Measurements from ENCODE around the gene PILRA.
"Not testable (repeated sequence)": the region's sequence is repeated elsewhere in the genome, so short reads cannot be mapped to it uniquely, and the experiment has no call there.

Gene PILRA

GRCh38 chr7:100373261-100373831, at the start of gene PILRA:
Gene PILRA, plus strand, starts transcription at chr7:100373487. Its CDS starts 170 bp downstream, at chr7:100373657.
- no peak for ATAC-seq
- peaks cover 36% of the 10 kb centered on the region for H3K4me1 Mint-ChIP-seq
- H3K4me3 Mint-ChIP-seq, result peak within 1 kb of the TSS; percentile 54
- peaks cover 12% of the 10 kb centered on the region for H3K36me3 Mint-ChIP-seq
- DNase-seq (ENCODE audit: low spot score in 2 of 2), result no peak
- peak within 1 kb of the TSS; percentile 96 for H3K27ac Mint-ChIP-seq
- no peaks in the 10 kb centered on the region for H3K9me3 Mint-ChIP-seq

- DNase-seq (ENCODE audit: low spot score in 2 of 2); H3K4me1 Mint-ChIP-seq; H3K4me3 Mint-ChIP-seq; H3K9me3 Mint-ChIP-seq; ATAC-seq; H3K27ac Mint-ChIP-seq: not testable (repeated sequence)
- peaks cover 87% of the 10 kb centered on the region for H3K36me3 Mint-ChIP-seq
Measured at GRCh38 chr7:100324194-100324593, 49.1 kb upstream of the PILRA start.

GRCh38 chr7:100325671-100326070, 47.6 kb upstream of the PILRA start:
- not testable (repeated sequence) for H3K4me1 Mint-ChIP-seq; ATAC-seq; H3K4me3 Mint-ChIP-seq; H3K9me3 Mint-ChIP-seq; DNase-seq (ENCODE audit: low spot score in 2 of 2); H3K27ac Mint-ChIP-seq
- H3K36me3 Mint-ChIP-seq, result peaks cover 93% of the 10 kb centered on the region

GRCh38 chr7:100326914-100327313, 46.4 kb upstream of the PILRA start:
- H3K36me3 Mint-ChIP-seq, result peaks cover 91% of the 10 kb centered on the region
- not testable (repeated sequence) for DNase-seq (ENCODE audit: low spot score in 2 of 2); H3K9me3 Mint-ChIP-seq; H3K27ac Mint-ChIP-seq; H3K4me1 Mint-ChIP-seq; H3K4me3 Mint-ChIP-seq; ATAC-seq

GRCh38 chr7:100335566-100336466, 37.5 kb upstream of the PILRA start:
- peaks cover 63% of the 10 kb centered on the region for H3K36me3 Mint-ChIP-seq
- ATAC-seq (peak; percentile 98), DNase-seq (ENCODE audit: low spot score in 2 of 2) (peak; percentile 80 to 94)
- peak overlapping the region; percentile 94 for H3K27ac Mint-ChIP-seq
- H3K9me3 Mint-ChIP-seq, H3K4me1 Mint-ChIP-seq: not testable (repeated sequence)
- H3K4me3 Mint-ChIP-seq, result peak overlapping the region; percentile 88

GRCh38 chr7:100338083-100338696, 35.1 kb upstream of the PILRA start:
- not testable (repeated sequence) for H3K9me3 Mint-ChIP-seq; DNase-seq (ENCODE audit: low spot score in 2 of 2); ATAC-seq; H3K27ac Mint-ChIP-seq
- H3K4me3 Mint-ChIP-seq, result peak overlapping the region; percentile 88
- H3K36me3 Mint-ChIP-seq, result peaks cover 74% of the 10 kb centered on the region
- peaks cover 17% of the 10 kb centered on the region for H3K4me1 Mint-ChIP-seq

GRCh38 chr7:100341286-100341685, 32.0 kb upstream of the PILRA start:
- H3K36me3 Mint-ChIP-seq, result peaks cover 92% of the 10 kb centered on the region
- not testable (repeated sequence) for DNase-seq (ENCODE audit: low spot score in 2 of 2); ATAC-seq; H3K9me3 Mint-ChIP-seq; H3K4me3 Mint-ChIP-seq
- peak overlapping the region; percentile 10 for H3K27ac Mint-ChIP-seq
- peaks cover 30% of the 10 kb centered on the region for H3K4me1 Mint-ChIP-seq

- peak overlapping the region; percentile 5 for H3K27ac Mint-ChIP-seq
- peaks cover 30% of the 10 kb centered on the region for H3K4me1 Mint-ChIP-seq
- DNase-seq (ENCODE audit: low spot score in 2 of 2), result no peak
- no peak for ATAC-seq
- H3K4me3 Mint-ChIP-seq, result no peak overlapping the region
- H3K9me3 Mint-ChIP-seq, result no peaks in the 10 kb centered on the region
- peaks cover 100% of the 10 kb centered on the region for H3K36me3 Mint-ChIP-seq
Measured at GRCh38 chr7:100342765-100343164, 30.5 kb upstream of the PILRA start.

- Mint-ChIP-seq H3K36me3 (peaks cover 100% of the 10 kb centered on the region), H3K4me1 (peaks cover 30% of the 10 kb centered on the region), H3K4me3 (peak overlapping the region; percentile 71), H3K27ac (peak overlapping the region; percentile 95)
- not testable (repeated sequence) for ATAC-seq; DNase-seq (ENCODE audit: low spot score in 2 of 2); H3K9me3 Mint-ChIP-seq
Measured at GRCh38 chr7:100344124-100344559, 29.1 kb upstream of the PILRA start.

- peak overlapping the region; percentile 71 for H3K4me3 Mint-ChIP-seq
- not testable (repeated sequence) for H3K9me3 Mint-ChIP-seq
- H3K4me1 Mint-ChIP-seq, result peaks cover 32% of the 10 kb centered on the region
- peaks cover 100% of the 10 kb centered on the region for H3K36me3 Mint-ChIP-seq
- peak; percentile 49 to 85 for DNase-seq (ENCODE audit: low spot score in 2 of 2)
- peak; percentile 94 for ATAC-seq
- H3K27ac Mint-ChIP-seq, result peak overlapping the region; percentile 95
Measured at GRCh38 chr7:100344560-100345287, 28.6 kb upstream of the PILRA start.

GRCh38 chr7:100345288-100345672, 28.0 kb upstream of the PILRA start:
- H3K9me3 Mint-ChIP-seq, result not testable (repeated sequence)
- Mint-ChIP-seq H3K36me3 (peaks cover 100% of the 10 kb centered on the region), H3K27ac (peak overlapping the region; percentile 95), H3K4me1 (peaks cover 35% of the 10 kb centered on the region), H3K4me3 (peak overlapping the region; percentile 71)
- DNase-seq (ENCODE audit: low spot score in 2 of 2) (peak in 1 of 2 donors; percentile 80), ATAC-seq (peak; percentile 64)

GRCh38 chr7:100346921-100347320, 26.4 kb upstream of the PILRA start:
- Mint-ChIP-seq H3K4me1 (peaks cover 47% of the 10 kb centered on the region), H3K27ac (peak overlapping the region; percentile 50), H3K9me3 (no peaks in the 10 kb centered on the region), H3K36me3 (peaks cover 92% of the 10 kb centered on the region), H3K4me3 (no peak overlapping the region)
- ATAC-seq, result no peak
- DNase-seq (ENCODE audit: low spot score in 2 of 2), result no peak

GRCh38 chr7:100348805-100349204, 24.5 kb upstream of the PILRA start:
- H3K27ac Mint-ChIP-seq, result no peak overlapping the region
- DNase-seq (ENCODE audit: low spot score in 2 of 2) (no peak), ATAC-seq (no peak)
- no peak overlapping the region for H3K4me3 Mint-ChIP-seq
- peaks cover 88% of the 10 kb centered on the region for H3K36me3 Mint-ChIP-seq
- peaks cover 56% of the 10 kb centered on the region for H3K4me1 Mint-ChIP-seq
- no peaks in the 10 kb centered on the region for H3K9me3 Mint-ChIP-seq

GRCh38 chr7:100349757-100350156, 23.5 kb upstream of the PILRA start:
- Mint-ChIP-seq H3K36me3 (peaks cover 85% of the 10 kb centered on the region), H3K4me1 (peaks cover 53% of the 10 kb centered on the region), H3K9me3 (no peaks in the 10 kb centered on the region), H3K27ac (peak overlapping the region; percentile 93), H3K4me3 (no peak overlapping the region)
- ATAC-seq (no peak), DNase-seq (ENCODE audit: low spot score in 2 of 2) (no peak)

GRCh38 chr7:100351657-100352058, 21.6 kb upstream of the PILRA start:
- peaks cover 85% of the 10 kb centered on the region for H3K36me3 Mint-ChIP-seq
- ATAC-seq (peak; percentile 57), DNase-seq (ENCODE audit: low spot score in 2 of 2) (no peak)
- H3K9me3 Mint-ChIP-seq, result no peaks in the 10 kb centered on the region
- H3K4me1 Mint-ChIP-seq, result peaks cover 46% of the 10 kb centered on the region
- peak overlapping the region; percentile 66 for H3K4me3 Mint-ChIP-seq
- H3K27ac Mint-ChIP-seq, result peak overlapping the region; percentile 93
